Mammary epithelial cell (primary cell): ENCODE results near the gene ITIH2.

Source experiments
- CTCF ChIP-seq, 2 donors: IDR thresholded peaks in 1 of 2; conservative IDR thresholded peaks in 1 of 2; 2 replicates each; pipeline ENCODE4 v1.5.1; 2011 to 2012; ENCODE audit warnings: inconsistent platforms in 2 of 2, low read length in 2 of 2, mild to moderate bottlenecking in 2 of 2, control low read depth in 1 of 2, low read depth in 1 of 2; ENCODE audit not compliant: insufficient read depth in 1 of 2; ENCODE audit errors: extremely low read depth in 1 of 2
- EZH2 ChIP-seq: IDR thresholded peaks from 2 replicates; pipeline ENCODE4 v1.6.1; 2012; ENCODE audit warnings: low read length, inconsistent platforms, borderline replicate concordance

- TF ChIP-seq CTCF (conservative IDR thresholded peaks at IDR 0.05 in 1 of 2, IDR thresholded peaks at IDR 0.05 in 1 of 2; ENCODE audit: extremely low read depth in 1 of 2, insufficient read depth in 1 of 2, low read depth in 1 of 2, low read length in 2 of 2): no peak
- no peak for TF ChIP-seq EZH2
These were observed 52.0 kb downstream of the ITIH2 start for GRCh38 chr10:7755103-7755502.
